Endometrial microvascular endothelial cells (primary cell): Measurements from ENCODE around the gene NECAB2. TPM values are rescaled to one million over a fixed set of nuclear protein-coding genes. Genes with fewer than 3 reads are reported as not detected.

Source experiments
- in situ Hi-C: cut with HindIII; loops from 2 replicates; pipeline ENCODE4 v1.10.0; 2017; ENCODE audit warnings: low sequenced_read_pairs, low pct_unique_long_range_greater_than_20kb; ENCODE audit errors: inconsistent ontology term
- total RNA-seq: library from RNA; depleted of rRNA; stranded (reverse); fragments of >200 nt; gene quantifications from one replicate; pipeline ENCODE4 v1.2.3, GENCODE V29; 2015; ENCODE audit errors: inconsistent ontology term

Gene NECAB2
- total RNA-seq, 1 donor from 2014 or later: not detected

DNA sequence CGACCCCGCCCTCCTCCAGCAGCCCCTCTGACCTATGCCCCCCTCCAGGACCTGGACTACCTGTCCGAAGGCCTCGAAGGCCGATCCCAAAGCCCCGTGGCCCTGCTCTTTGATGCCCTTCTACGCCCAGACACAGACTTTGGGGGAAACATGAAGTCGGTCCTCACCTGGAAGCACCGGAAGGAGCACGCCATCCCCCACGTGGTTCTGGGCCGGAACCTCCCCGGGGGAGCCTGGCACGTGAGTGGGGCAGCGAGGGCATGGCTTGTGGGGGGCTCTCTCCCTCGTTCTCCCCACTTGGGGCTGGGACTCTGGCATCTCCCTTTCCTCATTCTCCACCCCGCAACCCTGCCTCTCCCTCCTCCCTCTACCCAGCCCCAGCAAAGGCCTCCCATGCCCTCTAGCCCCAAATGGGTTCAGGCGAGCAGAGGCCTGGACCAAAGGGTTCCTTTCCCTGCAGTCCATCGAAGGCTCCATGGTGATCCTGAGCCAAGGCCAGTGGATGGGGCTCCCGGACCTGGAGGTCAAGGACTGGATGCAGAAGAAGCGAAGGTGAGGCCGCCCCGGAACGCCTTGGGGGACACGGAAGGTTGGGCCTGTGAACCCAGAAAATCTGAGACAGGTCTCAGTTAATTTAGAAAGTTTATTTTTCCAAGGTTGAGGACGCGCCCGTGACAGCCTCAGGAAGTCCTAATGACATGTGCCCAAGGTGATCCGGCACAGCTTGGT is 7.4 kb upstream of the NECAB2 start:
- in situ Hi-C loops: no loop called here

DNA sequence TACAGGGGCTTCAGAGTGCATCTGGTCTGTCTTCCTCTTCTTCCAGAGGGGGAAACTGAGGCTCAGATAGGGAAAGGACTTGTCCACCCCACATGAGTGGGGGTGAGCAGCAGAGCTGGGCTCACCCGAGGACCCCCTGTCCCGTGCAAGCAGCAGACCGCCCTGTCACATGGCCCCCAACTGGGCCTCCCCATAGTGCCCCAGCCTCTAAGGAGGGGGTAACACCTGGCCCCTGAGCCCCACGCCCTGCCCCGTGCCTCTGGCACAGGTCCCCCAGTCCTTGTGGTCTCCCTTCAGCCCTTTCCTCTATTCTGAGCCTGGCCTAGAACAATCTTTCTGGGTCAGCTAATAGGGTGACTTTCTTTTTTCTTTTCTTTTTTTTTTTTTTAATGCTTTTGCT is 6.5 kb upstream of the NECAB2 start:
- in situ Hi-C loops: no loop called here

DNA sequence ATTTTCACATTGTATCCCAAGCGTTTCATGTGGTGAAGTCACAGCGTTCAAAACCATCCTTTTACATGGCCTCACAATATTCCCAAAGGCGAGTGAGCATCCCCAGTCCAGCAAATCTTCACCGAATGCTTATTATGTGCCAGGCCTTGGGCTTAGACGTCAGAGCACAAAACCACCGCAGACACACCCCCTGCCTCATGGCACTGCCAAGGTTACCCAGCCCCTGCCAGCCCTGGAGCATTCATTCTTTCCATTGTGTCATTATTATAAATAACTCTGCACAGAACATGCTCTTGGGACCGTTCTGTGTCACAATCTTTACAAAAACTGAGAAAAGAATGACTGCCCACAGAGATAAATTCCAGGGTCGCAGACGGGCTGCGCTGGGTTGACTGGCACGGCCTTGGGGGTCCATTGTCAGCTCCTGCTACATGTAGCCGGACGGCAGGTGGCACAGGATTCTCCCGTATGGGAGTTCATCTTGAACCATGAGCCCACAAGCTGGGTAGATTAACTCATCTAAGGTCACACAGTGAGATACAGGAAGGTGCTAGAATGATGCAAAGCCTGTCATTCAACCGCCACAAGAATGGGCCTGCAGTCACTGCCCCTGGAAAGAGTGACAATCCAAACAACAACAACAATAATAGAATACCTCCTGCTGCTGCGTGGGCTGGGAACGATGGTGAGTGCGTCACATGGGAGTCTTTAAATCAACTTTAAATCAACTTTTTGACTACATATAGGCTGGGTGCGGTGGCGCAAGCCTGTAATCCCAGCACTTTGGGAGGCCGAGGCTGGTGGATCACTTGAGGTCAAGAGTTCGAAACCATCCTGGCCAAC is 4.5 kb upstream of the NECAB2 start:
- in situ Hi-C loops: no loop called here

DNA sequence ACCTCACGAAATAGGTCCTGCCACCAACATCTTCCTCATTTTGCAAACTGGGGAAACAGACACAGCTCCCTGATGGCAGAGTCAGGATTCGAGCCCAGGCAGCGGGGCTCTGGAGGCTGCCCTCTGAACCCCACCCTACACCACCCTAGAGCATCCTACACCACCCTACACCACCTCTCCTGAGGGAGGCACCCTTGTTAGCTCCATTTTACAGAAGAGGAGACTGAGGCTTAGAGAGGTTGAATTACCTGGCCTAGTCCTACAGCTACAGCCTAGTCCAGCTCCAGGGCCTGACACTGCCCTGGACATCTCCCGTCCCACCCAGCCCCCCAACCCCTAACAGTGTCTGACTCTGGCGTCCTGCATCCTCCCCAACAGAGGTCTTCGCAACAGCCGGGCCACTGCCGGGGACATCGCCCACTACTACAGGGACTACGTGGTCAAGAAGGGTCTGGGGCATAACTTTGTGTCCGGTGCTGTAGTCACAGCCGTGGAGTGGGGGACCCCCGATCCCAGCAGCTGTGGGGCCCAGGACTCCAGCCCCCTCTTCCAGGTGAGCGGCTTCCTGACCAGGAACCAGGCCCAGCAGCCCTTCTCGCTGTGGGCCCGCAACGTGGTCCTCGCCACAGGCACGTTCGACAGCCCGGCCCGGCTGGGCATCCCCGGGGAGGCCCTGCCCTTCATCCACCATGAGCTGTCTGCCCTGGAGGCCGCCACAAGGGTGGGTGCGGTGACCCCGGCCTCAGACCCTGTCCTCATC is 3.2 kb upstream of the NECAB2 start:
- in situ Hi-C loops: no loop called here

DNA sequence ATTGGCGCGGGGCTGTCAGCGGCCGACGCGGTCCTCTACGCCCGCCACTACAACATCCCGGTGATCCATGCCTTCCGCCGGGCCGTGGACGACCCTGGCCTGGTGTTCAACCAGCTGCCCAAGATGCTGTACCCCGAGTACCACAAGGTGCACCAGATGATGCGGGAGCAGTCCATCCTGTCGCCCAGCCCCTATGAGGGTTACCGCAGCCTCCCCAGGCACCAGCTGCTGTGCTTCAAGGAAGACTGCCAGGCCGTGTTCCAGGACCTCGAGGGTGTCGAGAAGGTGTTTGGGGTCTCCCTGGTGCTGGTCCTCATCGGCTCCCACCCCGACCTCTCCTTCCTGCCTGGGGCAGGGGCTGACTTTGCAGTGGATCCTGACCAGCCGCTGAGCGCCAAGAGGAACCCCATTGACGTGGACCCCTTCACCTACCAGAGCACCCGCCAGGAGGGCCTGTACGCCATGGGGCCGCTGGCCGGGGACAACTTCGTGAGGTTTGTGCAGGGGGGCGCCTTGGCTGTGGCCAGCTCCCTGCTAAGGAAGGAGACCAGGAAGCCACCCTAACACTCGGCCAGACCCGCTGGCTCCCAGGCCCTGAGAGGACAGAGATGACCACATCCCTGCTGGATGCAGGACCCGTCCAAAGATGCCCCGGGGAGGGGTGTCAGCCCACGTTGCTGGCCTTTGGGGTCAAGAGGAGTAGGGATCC is 2.4 kb upstream of the NECAB2 start:
- in situ Hi-C loops: no loop called here

DNA sequence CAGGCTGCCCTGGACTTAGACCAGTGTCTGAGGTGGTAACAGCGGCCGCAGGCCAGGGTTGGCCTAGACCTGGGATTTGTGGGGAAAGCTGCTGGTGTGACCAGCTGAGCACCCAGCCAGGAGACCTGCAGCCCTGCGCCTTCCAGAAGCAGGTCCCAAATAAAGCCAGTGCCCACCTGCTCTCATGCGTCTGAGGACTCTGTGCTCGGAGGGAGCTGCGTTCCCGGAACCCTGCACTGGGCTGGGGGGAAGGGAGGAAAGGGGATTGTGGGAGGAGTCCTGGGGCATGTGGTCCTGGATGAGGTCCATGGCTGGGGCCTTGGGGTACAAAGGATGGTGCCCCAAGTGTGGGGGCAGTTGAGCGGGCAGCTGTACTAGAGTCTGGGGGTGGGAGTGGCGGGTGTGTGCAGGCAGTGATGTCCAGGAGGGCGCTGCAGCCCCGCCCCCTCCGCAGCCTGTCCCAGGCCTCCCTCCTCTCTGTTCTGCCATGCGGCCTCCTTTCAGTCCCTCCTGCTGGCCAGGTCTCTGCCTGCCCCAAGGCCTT is 1.8 kb upstream of the NECAB2 start:
- in situ Hi-C loops: no loop called here

DNA sequence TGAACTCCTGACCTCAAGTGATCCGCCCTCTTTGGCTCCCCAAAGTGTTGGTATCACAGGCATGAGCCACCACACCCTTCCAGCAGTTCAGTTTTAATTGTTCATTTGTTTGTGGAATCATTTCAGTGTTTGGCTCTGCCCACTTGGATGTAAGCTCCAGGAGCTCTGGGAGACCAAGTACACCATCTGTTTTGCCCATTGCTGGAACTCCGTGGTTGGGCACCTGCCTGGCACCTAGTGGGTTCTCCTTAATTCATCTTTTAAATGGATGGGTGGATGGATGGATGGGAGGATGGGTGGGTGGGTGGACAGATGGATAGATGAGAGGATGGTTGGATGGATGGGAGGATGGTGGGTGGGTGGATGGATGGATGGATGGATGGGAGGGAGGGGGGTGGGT is 953 bp upstream of the NECAB2 start:
- in situ Hi-C loops: no loop called here

DNA sequence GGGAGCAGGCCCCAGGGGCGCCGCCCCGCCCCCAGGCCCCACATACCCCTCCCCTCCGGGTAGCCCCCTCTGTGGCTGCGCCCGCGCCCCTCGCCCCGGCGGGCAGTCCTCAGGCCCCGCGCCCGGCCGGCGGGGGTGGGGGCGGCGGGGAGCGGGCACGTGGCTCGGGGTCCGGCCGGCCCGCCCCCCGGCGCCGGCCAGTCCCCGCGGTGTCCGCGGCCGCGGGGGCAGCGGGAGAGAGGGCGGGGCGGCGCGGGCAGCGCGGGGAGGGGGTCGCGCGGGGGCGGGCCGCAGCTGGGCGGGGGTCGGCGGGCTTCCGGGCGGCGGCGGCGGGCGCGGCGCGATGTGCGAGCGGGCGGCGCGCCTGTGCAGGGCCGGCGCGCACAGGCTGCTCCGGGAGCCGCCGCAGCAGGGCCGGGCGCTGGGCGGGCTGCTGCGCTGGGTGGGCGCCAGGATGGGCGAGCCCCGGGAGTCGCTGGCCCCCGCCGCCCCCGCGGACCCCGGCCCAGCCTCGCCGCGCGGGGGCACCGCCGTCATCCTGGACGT is 335 bp downstream of the NECAB2 start:
- in situ Hi-C loops: no loop called here

DNA sequence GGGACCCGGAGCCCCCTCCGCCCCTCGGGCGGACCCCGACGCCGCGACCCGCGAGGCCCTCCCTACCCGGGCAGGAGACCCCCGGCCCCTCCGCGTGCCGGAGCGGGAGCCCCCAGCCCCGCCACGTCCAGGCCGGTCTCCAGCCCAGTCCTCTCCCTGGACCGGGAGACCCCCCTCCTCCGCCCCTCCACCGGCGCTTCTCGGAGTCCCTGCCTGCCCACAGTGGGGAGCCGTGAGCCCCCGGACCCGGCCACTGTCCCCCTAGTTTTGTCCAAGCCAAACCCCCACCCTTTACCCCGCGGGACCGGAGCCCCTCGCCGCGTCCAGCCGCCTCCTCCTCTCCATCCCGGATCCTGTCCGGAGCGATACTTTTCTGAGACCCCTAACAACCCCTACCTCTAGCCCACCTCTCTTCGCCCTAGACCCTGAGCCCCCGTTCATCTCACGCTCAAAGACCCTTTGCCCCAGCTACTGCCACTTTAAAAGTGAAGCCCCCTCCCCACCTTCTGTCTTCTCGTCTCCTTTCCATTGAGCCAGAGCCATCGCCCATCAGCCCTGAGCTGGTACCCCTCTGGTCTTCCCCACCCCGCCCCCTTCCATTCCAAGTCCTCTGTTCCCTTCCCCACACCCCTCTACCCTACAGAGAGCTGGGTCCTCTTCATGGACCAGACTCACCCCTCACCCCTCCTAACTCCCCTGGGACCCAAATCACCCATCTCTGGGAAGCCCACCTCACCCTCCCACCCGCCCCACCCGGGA is 1.0 kb downstream of the NECAB2 start:
- in situ Hi-C loops: no loop called here

DNA sequence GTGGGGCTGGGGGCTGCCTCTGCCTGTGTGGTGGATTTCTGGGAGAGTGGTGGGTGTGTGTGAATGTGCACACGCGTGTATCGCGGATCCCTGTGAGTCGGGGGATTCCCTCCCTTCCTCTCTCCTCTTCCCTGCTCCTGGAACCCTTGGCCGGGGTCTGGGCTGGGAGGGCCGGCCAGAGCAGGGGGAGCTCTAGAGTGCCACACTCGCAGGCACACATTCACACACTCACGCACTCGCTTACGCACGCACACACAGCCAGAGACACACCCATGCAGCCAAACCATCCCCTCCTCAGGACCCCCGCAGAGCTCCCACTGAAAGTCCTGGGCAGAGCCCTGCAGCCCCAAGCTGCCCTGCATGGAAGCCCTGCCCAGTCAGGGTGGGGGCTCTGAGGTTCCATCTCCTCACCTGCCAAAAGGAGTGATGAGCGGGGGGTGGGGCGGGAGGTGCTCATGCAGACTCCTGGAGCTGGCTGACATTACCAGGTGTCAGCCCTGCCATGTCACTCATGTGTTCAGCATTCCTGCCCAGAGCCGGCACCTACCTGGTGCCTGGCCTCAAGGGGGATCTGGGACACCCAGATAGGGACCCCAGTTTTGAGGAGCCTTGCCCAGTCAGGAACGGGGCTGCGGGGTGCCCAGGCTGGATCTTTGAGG is 1.9 kb downstream of the NECAB2 start:
- in situ Hi-C loops: no loop called here

DNA sequence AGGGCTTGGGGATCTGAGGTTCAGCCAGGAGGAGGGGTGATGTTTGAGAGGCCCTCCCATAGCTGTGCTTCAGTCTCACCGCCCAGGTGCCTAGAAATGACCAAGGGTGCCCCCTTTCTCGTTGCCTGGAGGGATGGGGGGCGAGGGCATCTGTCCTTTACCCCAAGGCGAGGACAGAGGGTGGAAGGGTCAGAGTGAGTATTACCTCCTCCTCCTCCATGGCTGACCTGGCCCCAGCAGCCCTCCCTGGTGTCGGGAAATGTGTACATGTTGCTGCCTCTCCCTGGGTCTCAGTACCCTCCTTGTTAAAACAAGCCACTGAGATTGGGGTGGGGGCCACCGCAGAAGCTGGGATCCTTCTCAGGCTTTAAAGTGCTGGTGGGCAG is 2.4 kb downstream of the NECAB2 start:
- in situ Hi-C loops: no loop called here

DNA sequence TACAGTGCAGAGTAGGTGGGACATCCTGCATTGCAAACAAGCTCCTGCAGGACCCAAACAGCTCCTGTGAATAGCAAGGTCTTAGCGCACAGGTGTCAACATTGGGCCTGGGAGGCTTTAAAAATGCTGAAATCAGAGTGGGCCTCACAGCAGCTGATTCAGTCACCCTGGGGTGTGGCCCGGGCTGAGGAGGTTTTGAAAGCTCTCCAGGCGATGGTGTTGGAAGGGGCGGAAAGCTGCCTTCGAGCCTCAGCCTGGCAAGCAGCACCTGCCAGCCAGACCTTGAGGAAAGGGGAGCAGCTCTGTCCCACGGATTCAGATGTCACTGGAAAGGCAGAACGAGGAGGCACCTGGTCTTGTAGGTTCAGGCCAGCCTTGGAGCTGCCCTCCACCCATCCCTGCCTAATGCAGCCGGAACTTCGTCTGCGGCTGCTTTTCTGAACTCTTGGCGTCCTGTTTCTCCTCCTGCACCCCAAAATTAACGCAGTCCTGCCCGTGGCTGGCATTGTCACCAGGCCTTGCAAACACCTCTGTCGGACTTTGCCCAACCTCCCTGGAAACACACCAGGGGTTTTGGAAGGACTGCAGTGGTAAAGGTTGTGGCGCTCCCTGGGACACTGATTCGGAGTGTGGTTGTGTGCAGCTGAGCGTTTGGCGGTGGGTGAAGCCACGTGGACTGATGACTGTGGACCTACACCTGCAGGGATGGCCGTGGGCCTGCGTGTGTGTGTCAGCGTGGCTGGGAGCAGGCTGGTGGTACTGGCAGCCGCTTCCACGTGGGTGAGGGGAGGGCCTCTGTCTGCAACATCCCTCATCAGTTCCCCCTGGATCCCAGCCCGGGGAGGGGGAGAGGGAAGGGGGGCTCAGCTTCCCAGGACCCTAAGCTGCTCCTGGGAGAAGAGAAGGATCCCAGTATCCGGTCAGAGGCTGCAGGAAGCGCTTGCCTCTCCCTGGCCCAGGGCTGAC is 3.4 kb downstream of the NECAB2 start:
- in situ Hi-C loops: no loop called here

DNA sequence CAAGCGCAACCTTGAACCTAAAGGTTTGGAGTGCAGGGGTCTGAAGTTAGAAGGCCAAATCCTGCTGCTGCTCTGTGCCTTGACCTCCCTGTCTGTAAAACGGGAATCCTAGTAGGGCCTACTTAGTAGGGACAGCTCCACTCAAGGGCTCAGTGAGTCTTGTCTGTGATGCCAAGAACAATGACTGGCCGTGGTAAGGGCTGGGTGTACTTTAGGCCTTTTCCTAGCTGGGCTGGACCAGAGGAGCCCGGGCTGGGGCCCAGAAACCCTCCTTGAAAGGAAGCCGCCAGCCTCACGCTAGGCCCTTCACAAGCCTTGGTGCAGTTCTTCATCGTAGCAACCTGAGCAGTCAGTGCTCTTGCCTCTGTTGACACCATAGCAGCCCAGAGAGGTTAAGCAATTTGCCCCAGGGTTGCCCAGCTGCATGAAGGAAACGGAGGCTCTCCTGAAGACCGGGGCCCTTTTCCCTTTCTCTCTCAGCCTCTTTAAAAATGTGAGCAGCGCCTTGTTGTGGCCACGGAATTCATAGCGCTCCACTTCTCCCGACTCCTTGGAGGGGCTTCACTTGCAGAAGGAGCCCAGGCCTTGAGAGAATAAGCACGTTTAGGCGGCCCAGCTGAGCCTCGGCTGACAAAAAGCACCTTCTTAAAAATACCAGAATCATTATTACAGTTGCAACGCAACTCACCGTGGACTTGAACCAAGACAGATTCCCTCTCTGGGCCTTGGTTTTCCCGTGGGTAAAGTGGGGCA is 4.4 kb downstream of the NECAB2 start:
- in situ Hi-C loops: no loop called here

DNA sequence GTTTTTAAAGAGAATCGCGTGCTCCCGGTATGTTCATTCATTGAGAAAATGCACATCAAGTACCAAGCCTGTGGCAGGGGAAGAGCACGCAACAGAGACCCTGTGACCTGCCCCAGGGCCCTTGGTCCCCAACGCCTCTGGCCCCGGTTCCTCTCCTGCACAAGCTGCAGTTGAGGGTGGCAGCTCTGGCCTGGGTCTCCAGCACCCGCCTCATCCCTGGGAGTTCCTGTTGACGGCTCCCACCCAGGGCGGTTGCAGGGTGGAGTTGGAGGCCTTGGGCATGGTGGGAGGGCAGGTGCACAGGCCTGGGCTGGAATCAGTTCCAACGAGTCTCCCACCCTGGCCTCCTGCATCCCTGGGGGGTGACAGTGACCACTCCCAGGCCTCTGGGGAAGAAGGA is 5.0 kb downstream of the NECAB2 start:
- in situ Hi-C loops: no loop called here

DNA sequence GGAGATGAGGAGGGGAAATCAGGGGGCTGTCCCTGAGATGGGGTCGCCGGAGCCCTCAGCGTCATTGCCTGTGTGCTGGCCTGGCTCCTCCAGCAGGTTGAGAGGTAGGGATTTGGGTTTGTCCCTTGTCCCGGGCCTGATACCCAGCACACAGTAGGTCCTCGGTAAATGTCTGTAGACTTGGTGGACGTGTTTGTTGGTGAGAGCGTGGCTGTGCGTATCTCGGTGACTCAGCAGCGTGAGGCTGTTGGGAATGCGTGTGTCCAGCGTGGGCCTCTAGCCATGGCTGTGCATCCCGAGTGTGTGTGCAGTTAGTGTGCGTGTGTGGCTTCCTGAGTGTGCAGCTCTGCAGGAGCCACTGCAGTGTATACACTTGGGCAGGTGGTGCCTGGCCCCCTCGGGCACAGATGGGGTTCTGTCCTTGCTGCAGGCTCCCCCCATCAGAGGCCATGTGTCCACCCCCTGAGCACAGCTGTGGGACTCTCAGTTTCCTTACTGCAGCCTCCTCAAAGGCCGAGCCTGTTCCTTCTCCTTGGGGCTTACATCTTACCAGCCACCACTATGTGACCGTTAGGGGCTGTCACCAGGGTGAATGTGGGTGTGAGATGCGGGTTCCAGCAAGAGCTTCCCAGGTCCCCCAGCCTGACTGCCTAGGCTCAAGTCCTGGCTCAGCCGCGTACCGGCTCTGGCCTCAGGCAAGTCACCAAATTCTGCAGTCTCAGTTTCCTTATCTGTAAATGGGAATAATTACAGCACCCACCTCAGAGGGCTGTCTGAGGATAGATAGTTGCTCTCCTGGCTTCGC is 5.7 kb downstream of the NECAB2 start:
- in situ Hi-C loops: no loop called here
